GM21786 (cell line): Measurements from ENCODE around the gene ELOVL4.

ENCODE experiments used
- ATAC-seq: cut with Tn5 transposase; IDR thresholded peaks from one replicate; pipeline ENCODE4 v1.9.1; 2021; ENCODE audit not compliant: unreplicated experiment

ELOVL4 gene

GRCh38 chr6:79913369-79913768 is 34.0 kb downstream of the ELOVL4 start:
- ATAC-seq = no peak

- no peak for ATAC-seq
Observed at GRCh38 chr6:79911992-79912391, 35.4 kb downstream of the ELOVL4 start.

- ATAC-seq = no peak
Observed at GRCh38 chr6:79909517-79909916, 37.8 kb downstream of the ELOVL4 start.

GRCh38 chr6:79902046-79902445 is 45.3 kb downstream of the ELOVL4 start:
- ATAC-seq = no peak

GRCh38 chr6:79898076-79898475 is 49.3 kb downstream of the ELOVL4 start:
- no peak for ATAC-seq

- ATAC-seq = no peak
Observed at GRCh38 chr6:79896075-79896449, 51.3 kb downstream of the ELOVL4 start.

GRCh38 chr6:79895382-79896074 is 51.8 kb downstream of the ELOVL4 start:
- ATAC-seq = no peak

- ATAC-seq = no peak
Observed at GRCh38 chr6:79894939-79895338, 52.4 kb downstream of the ELOVL4 start.

GRCh38 chr6:79888587-79888986 is 58.8 kb downstream of the ELOVL4 start:
- no peak for ATAC-seq

GRCh38 chr6:79878142-79878748 is 69.1 kb downstream of the ELOVL4 start:
- no peak for ATAC-seq

GRCh38 chr6:79874531-79875134 is 72.7 kb downstream of the ELOVL4 start:
- no peak for ATAC-seq

- no peak for ATAC-seq
Observed at GRCh38 chr6:79872986-79873385, 74.4 kb downstream of the ELOVL4 start.

- ATAC-seq = no peak
Observed at GRCh38 chr6:79872303-79872702, 75.0 kb downstream of the ELOVL4 start.

GRCh38 chr6:79869600-79870084 is 77.7 kb downstream of the ELOVL4 start:
- ATAC-seq = peak; percentile 100

GRCh38 chr6:79869184-79869583 is 78.2 kb downstream of the ELOVL4 start:
- ATAC-seq = no peak

- peak; percentile 34 for ATAC-seq
Observed at GRCh38 chr6:79868098-79868722, 79.1 kb downstream of the ELOVL4 start.
